Stimulated activated CD4-positive, alpha-beta T cell treated with anti-CD3 and anti-CD28 coated beads, Interleukin-12 subunit alpha, Interleukin-12 subunit beta, amount 100 ng/mL, for 4 hours (primary cell): ENCODE results near the gene BPI.
"Not testable (repeated sequence)": the region's sequence is repeated elsewhere in the genome, so short reads cannot be mapped to it uniquely, and the experiment has no call there.

Source experiments
- DNase-seq: peaks from one replicate; pipeline ENCODE4 v3.0.0-alpha.2; 2020

The BPI gene

GRCh38 chr20:38278763-38279162, 25.2 kb upstream of the BPI start:
- no peak for DNase-seq

DNA sequence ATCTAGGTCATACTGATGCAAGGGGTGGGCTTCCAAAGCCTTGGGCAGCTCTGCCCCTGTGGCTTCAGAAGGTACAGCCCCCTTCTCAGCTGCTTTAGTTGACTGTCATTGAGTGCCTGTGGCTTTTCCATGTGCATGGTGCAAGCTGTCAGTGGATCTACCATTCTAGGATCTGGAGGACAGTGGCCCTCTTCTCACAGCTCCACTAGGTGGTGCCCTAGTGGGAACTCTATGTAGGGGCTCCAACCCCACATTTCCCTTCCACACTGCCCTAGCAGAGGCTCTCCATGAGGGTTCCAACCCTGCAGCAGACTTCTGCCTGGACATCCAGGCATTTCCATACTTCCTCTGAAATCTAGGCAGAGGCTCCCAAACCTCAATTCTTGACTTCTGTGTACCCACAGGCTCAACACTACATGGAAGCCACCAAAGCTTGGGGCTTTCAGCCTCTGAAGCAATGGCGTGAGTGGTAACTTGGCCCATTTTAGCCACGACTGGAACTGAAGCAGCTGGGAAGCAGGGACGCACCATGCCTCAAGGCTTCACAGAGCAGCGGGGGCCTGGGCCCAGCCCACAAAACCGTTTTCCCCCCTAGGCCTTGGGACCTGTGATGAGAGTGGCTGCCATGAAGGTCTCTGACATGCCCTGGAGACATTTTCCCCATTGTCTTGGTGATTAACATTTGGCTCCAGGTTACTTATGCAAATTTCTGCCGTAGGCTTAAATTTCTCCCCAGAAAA, 22.6 kb upstream of the BPI start:
- not testable (repeated sequence) for DNase-seq

DNA sequence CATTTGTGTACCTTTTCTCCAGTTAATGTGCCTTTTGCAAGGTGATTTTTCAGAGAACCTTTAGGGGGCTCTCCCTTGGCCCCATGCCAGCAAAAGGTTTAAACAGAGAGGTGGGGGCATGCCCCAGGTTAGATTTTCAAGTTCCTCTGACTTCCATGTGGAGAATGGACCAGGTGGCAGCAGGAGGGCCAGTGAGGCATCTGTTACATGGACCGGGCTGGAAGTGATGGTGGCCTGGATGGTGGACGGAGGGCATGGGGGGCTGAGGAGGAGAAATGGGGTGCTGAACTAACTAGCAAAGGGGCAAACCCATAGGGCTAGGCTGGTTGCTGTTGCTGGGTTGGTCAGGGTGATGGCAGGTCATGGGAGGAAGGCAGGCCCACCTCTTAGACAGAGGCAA, 20.7 kb upstream of the BPI start:
- no peak for DNase-seq

- DNase-seq, result not testable (repeated sequence)
These were observed 19.8 kb upstream of the BPI start for GRCh38 chr20:38284066-38284650.

DNA sequence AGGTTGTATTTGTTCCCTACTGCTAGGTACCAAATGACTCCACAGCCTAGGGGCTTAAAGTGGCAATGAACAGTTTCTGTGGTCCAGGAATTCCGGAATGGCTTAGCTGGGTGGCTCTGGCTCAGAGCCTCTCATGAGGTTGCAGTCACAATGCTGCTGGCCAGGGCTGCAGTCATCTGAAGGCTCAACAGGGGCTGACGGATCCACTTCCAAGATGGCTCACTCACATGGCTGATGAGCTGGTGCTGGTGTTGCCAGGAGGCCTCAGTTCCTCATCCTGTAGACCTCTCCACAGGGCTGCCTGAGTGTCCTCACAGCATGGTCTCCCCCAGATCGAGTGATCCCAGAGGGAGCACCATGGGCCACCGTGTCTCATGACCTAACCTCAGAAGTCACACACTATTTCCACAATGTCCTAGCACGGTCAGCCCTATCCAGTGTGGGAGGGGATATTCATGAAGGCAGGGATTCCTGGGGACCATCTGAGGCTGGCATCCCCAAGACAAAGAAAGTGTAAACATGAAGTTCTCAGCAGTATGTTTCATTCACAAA, 19.0 kb upstream of the BPI start:
- DNase-seq, result no peak

DNA sequence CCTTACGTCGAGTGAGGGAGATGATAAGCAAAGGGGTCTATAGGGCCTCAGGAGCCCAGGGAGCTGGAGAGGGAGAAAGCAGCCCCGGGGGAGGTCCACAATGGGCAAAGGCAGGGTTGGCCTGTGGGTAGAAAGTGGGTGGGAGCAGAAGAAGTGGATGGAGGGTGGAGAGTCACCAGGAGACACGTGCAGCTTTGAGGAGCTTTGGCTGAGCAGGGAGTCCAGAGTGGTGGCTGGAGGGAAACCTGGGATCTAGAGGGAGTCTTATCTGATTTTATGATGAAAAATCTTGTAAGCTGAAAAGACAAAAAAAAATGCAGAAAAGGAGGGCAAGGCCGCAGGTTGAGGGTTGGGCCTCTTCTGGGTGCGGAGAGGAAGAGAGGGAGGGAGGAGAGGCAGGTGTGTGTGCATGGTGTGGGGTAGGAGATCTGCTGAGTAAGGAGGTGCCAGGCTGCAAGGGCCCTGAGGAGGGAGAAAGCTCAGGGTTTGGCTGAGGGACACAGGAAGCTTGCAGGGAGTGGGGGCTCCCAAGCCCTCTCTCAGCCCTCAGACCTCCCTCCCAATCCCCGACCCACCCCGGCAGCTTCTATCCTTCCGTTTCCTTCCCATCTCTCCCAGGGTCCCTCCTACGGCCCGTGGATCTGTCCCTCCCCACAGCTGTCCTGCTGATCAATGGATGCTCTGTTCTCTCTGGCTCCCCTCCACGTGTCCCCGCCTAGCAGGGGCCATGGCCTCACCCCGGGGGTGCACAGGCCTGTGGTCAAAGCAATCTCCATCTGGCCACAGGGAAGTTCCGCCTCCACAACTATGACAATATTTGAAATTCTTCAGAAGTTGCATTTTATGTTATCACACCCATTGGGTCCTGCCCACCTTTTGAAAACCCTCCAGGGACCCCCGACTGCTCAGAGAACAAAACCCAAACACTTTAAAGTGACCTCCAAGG, 17.1 kb upstream of the BPI start:
- no peak for DNase-seq

GRCh38 chr20:38290829-38291814, 12.8 kb upstream of the BPI start:
- no peak for DNase-seq

- DNase-seq, result no peak
These were observed 12.0 kb upstream of the BPI start for GRCh38 chr20:38291966-38292365.

DNA sequence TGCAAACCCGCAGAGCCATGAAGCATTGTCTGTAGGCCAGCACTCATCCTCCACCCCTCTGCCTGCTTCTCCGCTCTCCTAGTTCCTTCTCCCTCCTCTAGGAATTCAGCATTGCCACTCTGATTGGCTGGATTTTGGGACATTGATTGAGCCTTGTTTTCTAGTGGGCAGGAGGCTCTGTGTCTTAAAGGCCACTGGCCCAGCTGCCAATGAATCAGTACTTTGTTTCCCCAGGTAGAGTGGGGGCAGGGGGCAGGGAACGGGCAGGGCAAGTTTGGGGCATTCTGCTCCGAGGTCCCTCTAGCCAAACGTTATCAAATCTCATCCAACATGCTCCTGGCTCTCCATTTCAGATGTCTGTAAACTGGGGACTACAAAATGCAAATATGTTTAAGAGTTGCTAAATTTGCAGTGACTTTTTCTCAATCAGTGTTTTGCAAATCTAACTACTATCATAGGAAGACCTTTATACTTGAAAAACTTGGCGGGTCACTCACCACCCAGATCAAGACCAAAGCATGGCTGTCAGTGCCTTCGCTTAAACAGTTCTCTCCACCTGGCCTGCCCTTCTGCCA, 10.4 kb upstream of the BPI start:
- no peak for DNase-seq

- no peak for DNase-seq
These were observed 9.8 kb upstream of the BPI start for GRCh38 chr20:38294076-38294591.

- no peak for DNase-seq
These were observed 8.1 kb upstream of the BPI start for GRCh38 chr20:38295811-38296210.

DNA sequence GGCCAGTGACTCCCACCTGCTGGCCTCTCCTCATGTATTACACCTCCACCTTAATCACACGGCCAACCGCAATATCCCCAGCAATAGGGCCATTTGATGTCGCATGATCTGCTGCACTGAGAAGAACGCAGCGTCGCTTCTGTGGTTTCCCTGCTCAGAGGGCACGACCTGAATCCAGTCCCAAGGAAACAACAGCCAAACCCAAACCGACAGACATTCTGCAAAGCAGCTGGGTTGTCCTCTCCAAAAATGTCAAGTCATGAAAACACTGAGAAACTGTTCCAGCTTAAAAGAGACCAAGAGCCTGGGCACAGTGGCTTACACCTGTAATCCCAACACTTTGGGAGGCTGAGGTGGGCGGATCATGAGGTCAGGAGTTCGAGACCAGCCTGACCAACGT, 7.5 kb upstream of the BPI start:
- DNase-seq, result no peak

DNA sequence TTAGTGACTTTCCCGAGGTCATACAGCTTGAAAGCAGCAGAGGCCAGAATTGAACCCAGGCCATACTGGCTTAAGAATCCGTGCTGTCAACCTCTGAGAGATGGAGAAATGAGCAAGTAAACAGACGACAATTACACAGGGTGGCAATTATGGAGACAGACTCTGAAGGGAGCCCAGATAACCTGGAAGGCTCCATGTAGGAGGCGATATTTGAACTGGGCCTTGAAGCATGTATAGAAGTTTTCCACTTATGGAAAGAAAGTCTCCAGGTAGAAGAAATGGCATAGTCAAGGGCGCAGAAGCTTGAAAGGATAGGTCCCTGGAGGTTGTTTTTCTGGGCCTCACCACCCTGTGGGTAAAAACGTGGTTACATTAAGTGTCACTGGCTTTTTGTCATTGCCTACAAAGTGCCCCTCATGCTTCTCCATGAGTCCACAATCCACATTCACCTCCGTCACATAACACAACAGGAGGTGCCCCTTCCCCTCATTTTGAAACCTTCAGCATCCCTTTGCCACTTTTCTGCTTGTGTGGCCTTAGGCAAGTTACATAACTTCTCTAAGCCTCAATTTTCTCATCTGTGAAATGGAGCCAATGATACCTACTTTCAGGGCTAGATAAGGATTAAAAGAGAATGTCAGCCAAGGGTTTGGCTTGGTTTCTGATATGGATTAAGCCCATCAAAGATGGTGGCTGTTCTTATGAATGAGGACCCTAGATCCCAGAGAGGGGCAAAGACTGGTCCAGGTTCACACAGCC, 5.9 kb upstream of the BPI start:
- no peak for DNase-seq

DNA sequence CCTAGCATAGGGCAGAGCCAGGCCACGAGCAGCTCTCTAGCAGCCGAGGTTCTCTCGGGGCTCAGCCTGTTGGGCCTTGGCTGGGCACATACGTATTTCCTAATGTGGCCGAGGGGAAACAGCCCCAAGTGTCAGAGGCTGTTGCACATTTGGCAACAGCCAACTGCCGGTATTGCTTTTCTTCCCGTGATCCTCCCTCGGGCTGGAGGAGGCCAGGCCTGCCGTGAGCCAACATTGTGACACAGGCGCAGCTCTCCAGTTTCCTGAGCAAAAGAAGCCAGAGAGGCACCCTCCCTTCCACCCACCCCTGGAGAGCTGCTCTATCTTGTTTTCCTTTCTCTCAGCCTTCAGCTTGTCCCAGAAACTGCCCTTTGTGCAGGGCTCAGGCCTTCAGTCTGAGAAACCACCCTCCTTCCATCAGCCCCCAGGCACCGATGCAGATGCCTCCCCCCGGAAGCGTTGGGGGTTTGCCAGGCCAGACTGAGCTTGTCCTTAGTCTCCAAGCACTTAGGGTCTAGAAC, 5.1 kb upstream of the BPI start:
- DNase-seq, result no peak

DNA sequence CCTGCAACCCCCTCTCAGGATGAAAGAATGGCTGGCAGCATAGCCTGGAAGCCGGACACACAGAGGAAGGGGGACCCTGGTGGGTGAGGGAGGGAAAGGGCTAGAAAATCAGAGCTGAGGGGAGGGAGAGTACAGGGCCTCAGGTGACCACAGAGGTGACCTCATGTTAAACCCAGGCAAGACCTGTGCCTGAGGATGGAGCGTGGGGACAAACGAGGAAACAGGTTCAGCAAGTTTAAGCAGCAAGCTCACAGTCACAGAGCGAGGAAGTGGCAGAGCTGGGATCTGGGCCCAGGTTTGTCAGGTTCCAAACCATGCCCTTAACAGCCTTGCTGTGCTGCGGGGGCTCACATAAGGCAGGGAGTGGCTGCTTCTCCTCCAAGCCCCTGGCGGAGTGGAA, 4.0 kb upstream of the BPI start:
- DNase-seq, result no peak

DNA sequence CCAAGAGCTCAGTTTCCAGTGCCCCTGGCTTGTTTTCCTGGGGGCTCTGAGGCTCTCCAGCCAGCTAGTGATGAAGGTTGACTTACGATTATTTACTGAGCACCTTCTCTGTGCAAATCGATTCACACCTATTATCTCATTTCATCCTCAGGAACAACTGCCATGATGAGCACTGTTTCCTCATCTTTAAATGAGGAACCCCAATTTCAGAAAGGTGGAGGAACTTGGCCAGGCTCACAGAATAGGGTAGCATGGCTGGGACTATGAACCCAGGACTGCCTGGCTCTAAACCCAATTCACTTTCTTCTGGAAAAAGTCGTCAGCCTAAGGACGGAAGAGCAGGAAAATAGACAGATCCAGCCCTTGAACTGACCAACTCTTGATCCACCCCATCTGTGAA, 3.5 kb upstream of the BPI start:
- no peak for DNase-seq

GRCh38 chr20:38301309-38301708, 2.6 kb upstream of the BPI start:
- no peak for DNase-seq

DNA sequence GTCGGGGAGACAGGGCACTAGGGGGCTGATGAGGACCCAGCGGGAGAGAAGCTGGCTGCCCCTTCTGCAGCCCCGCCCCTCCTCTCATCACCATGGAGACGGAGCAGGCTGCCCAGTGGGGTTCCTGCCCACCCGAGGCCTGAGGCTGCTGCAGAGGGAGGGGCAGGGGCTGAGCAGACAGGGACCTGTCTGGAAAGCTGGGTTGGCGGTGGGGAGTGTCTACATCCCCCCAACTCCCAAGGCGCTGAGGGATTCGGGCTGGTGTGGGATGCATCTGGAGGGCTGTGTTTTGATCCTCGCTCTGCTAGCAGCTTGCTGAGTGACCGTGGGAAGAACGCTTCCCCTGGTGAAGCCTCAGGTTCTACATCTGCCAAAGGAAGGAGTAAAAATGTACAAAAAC, 1.2 kb upstream of the BPI start:
- no peak for DNase-seq

- DNase-seq, result no peak
These were observed 990 bp downstream of the BPI start for GRCh38 chr20:38304845-38305447.

DNA sequence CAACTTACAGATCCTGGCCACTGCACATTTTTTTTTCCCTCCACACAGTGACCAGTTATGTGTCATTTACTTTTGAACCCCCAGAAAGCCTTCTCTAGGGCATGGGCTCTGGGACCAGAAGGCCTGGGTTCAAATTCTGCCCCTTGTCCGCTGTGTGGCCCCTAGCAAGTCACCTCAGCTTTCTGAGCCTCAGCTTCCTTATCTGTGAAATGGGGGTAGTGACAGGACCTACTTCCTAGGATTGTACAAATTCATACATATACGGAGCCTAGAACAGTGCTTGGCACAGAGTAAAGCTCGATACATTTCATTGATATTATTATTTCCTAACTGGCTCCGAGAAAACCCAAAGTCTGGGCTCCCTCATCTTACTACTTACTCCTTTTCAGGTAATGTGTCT, 1.6 kb downstream of the BPI start:
- no peak for DNase-seq
